Esophagus (tissue), 2 donors: ENCODE measurements around the gene WNT9B. TPM values are rescaled to one million over a fixed set of nuclear protein-coding genes. Genes with fewer than 3 reads are reported as not detected.

Experiments
- H3K27ac ChIP-seq, 2 donors: one replicate each; pipeline ENCODE4 v1.5.1; 2013; ENCODE audit warnings: low read depth in 2 of 2, mild to moderate bottlenecking in 2 of 2, inconsistent platforms in 1 of 2, low read length in 1 of 2, moderate library complexity in 1 of 2
- H3K27me3 ChIP-seq, 2 donors: one replicate each; pipeline ENCODE4 v1.6.1; 2013; ENCODE audit warnings: low read length in 2 of 2, control low read depth in 1 of 2, mild to moderate bottlenecking in 1 of 2; ENCODE audit not compliant: insufficient read depth in 2 of 2, control insufficient read depth in 1 of 2
- H3K36me3 ChIP-seq, 2 donors: one replicate each; pipeline ENCODE4 v1.6.1; 2013; ENCODE audit warnings: low read length in 1 of 2; ENCODE audit not compliant: control insufficient read depth in 2 of 2, insufficient read depth in 2 of 2
- H3K4me1 ChIP-seq, 2 donors: one replicate each; pipeline ENCODE4 v1.6.1; 2013; ENCODE audit warnings: low read length in 1 of 2; ENCODE audit not compliant: control insufficient read depth in 2 of 2, insufficient read depth in 2 of 2
- H3K4me3 ChIP-seq, 2 donors: one replicate each; pipeline ENCODE4 v1.5.1; 2013; ENCODE audit warnings: low read length in 2 of 2, mild to moderate bottlenecking in 2 of 2, low read depth in 1 of 2, moderate library complexity in 1 of 2
- H3K9me3 ChIP-seq, 2 donors: one replicate each; pipeline ENCODE4 v1.6.1; 2013; ENCODE audit warnings: mild to moderate bottlenecking in 2 of 2, low read depth in 1 of 2, low read length in 1 of 2, moderate library complexity in 1 of 2; ENCODE audit not compliant: control insufficient read depth in 2 of 2, insufficient read depth in 1 of 2
- WGBS, 2 donors: extraction: QIAGEN DNeasy Blood & Tissue Kit; methylation state at CpG; one replicate each; pipeline ENCODE4 v1.1.7; 2013; 5-methylcytosine and 5-hydroxymethylcytosine counted together
- polyA plus RNA-seq, 2 donors: library from polyadenylated mRNA; stranded (reverse); fragments of 200-250 nt; gene quantifications; one replicate each; pipeline ENCODE4 v1.2.3, GENCODE V29; 2013
- donor health status: healthy with polysubstance abuse.
- donor health status: Bipolar disorder and iron deficiency.

WNT9B gene
- polyA plus RNA-seq, 2 donors = 0.06 to 0.12 TPM

GRCh38 chr17:46821482-46822387 is 29.6 kb upstream of the WNT9B start:
- peaks cover 0 to 8% of the 10 kb centered on the region in 2 donors for H3K27me3 ChIP-seq
- WGBS, 2 donors = 35 to 41% methylated on average over 31 of the region's 31 CpGs

GRCh38 chr17:46822388-46822921 is 28.9 kb upstream of the WNT9B start:
- Histone ChIP-seq H3K27ac (no peak overlapping the region), H3K36me3 (no peaks in the 10 kb centered on the region), H3K4me3 (no peak overlapping the region), H3K9me3 (no peaks in the 10 kb centered on the region), H3K4me1 (peaks cover 7 to 8% of the 10 kb centered on the region in 2 donors), H3K27me3 (peaks cover 0 to 8% of the 10 kb centered on the region in 2 donors)
- WGBS, 2 donors = 28 to 30% methylated on average over 30 to 35 of the region's 35 CpGs

More at GRCh38 chr17:46821482-46822387, 29.6 kb upstream of the WNT9B start:
- Histone ChIP-seq H3K27ac (no peak overlapping the region), H3K4me1 (peaks cover 7 to 8% of the 10 kb centered on the region in 2 donors), H3K36me3 (no peaks in the 10 kb centered on the region), H3K9me3 (no peaks in the 10 kb centered on the region), H3K4me3 (no peak overlapping the region)

- Histone ChIP-seq H3K27me3 (peaks cover 0 to 8% of the 10 kb centered on the region in 2 donors), H3K9me3 (no peaks in the 10 kb centered on the region), H3K4me3 (no peak overlapping the region), H3K4me1 (peaks cover 2 to 6% of the 10 kb centered on the region in 2 donors), H3K36me3 (no peaks in the 10 kb centered on the region), H3K27ac (no peak overlapping the region)
- WGBS, 2 donors = 77 to 80% methylated on average over 8 of the region's 8 CpGs
Observed at GRCh38 chr17:46823657-46824056, 27.7 kb upstream of the WNT9B start.

DNA sequence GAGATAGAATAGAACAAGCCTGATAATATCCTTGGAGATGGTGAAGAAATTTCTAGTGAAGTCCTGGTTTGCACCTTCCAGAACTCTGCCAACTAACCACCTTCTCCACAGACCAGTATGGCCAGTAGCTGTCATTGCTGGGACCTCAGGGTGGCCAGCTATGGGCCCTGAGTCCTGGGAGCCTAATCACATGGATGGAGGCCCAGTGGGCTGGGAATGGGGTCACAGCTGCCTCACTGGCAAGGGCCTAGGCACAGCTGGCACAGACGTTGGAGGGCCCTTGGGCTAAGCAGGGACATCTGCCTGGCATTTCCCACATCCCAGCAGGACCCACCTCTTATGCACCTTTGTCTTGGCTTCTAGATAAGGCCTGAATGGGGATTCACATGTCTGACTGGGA is 25.3 kb upstream of the WNT9B start:
- H3K9me3 ChIP-seq = no peaks in the 10 kb centered on the region
- 71 to 73% methylated on average over 1 of the region's 1 CpG for WGBS, 2 donors

GRCh38 chr17:46827274-46827673 is 24.1 kb upstream of the WNT9B start:
- no peaks in the 10 kb centered on the region for H3K27me3 ChIP-seq
- WGBS, 2 donors = 89 to 90% methylated on average over 2 of the region's 2 CpGs

More for the DNA sequence above, 25.3 kb upstream of the WNT9B start:
- Histone ChIP-seq H3K27ac (no peak overlapping the region), H3K4me3 (no peak overlapping the region), H3K36me3 (no peaks in the 10 kb centered on the region), H3K4me1 (no peaks in the 10 kb centered on the region), H3K27me3 (no peaks in the 10 kb centered on the region)

GRCh38 chr17:46831573-46832330 is 19.6 kb upstream of the WNT9B start:
- Histone ChIP-seq H3K4me3 (no peak overlapping the region), H3K27ac (no peak overlapping the region), H3K27me3 (no peaks in the 10 kb centered on the region), H3K4me1 (peaks cover 0 to 5% of the 10 kb centered on the region in 2 donors), H3K9me3 (no peaks in the 10 kb centered on the region), H3K36me3 (no peaks in the 10 kb centered on the region)
- 55 to 65% methylated on average over 14 of the region's 14 CpGs for WGBS, 2 donors

More at GRCh38 chr17:46827274-46827673, 24.1 kb upstream of the WNT9B start:
- H3K36me3 ChIP-seq = no peaks in the 10 kb centered on the region
- peaks cover 0 to 3% of the 10 kb centered on the region in 2 donors for H3K4me1 ChIP-seq
- no peak overlapping the region for H3K27ac ChIP-seq
- H3K4me3 ChIP-seq = no peak overlapping the region
- no peaks in the 10 kb centered on the region for H3K9me3 ChIP-seq

- Histone ChIP-seq H3K4me3 (no peak overlapping the region), H3K27me3 (no peaks in the 10 kb centered on the region), H3K36me3 (no peaks in the 10 kb centered on the region), H3K27ac (peak overlapping the region in 1 of 2 donors; percentile 74), H3K9me3 (no peaks in the 10 kb centered on the region), H3K4me1 (peaks cover 0 to 5% of the 10 kb centered on the region in 2 donors)
- 49 to 57% methylated on average over 11 of the region's 11 CpGs for WGBS, 2 donors
Observed at GRCh38 chr17:46832331-46832821, 19.0 kb upstream of the WNT9B start.

DNA sequence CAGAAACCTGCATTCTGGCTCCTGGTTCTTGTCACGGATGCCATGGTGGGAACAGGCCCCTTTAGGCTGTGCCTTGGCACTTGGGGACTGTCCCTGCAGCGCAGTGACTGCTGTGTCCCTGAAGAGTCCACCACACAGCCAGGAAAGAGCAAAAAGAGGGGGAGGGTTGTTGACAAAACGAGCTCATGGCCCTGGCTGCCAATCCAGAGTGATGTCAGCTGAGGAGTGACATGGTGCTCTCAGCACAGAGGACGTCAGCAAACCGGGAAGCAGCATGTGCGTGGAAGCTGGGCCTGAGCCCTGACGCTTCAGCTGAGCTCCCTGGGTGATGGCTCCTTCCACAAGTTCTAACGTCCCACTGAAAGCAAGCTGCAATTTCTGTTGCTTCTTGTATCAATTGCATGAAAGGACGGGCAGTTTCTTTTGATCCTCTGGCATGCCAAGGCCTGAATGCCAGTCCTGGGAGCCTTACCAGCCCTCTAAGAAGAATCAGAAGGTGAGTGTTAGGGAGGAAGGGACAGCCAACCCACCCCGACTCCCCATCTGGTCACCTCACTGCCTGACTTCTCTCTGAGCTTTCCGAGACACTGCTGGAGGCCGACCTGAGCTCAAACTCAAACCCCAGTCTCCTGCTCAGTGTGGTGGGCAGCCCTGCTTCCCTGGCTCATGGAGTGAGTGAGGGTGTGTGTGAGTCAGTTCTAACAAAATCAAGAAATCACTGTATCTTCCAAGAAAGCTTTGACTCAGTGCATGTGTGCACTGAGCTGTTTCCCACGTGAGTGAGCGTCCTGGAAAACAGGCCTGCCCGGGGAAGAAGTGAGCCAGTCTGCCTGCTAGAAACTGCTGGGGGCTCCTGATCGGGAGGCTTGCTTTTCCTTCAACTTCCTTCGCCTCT is 18.2 kb upstream of the WNT9B start:
- Histone ChIP-seq H3K4me3 (no peak overlapping the region), H3K4me1 (peaks cover 0 to 5% of the 10 kb centered on the region in 2 donors), H3K27me3 (no peaks in the 10 kb centered on the region), H3K27ac (peak overlapping the region; percentile 40 to 79), H3K9me3 (no peaks in the 10 kb centered on the region), H3K36me3 (no peaks in the 10 kb centered on the region)
- WGBS, 2 donors = 43 to 60% methylated on average over 17 of the region's 17 CpGs
